NCI-H146 treated with DMSO at 0.1 percent for 48 hours (cell line): ENCODE data around the gene DHX38.

Source experiments
- DNase-seq: peaks from one replicate; lab custom pipeline; 2025; ENCODE audit not compliant: unreplicated experiment; lab: John Stamatoyannopoulos, UW

The DHX38 gene

DNA sequence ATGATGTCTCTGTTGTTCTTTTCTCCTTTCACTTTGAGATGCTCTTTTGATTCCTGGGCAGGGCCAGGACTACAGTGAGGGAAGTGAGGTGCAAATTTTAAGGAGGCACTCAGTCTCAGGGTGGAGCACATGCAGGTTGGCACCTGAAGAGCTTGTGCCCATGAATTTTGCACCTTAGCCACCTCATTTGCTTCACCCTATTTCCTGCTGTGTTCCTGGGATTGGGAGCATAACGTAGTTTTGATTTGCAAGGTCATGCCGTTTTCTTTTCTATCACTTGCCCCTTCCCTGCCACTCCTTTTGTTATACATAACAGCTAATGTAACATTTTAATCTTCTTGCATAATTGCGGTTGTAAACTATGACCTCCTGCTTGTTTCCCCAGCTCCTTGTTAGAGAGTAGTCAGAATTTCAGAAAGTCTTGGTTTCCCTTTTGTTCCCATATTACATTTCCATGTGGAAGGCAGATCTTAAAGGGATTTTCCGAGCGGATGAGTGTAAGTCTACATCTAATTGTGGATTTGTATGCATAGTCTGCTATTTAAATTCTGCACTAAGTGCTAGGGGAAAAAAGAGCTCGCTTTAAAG, 68.6 kb downstream of the DHX38 start:
- DNase-seq, result no peak
